Keratinocyte (primary cell): ENCODE results near the gene VPS26C. TPM values are rescaled to one million over a fixed set of nuclear protein-coding genes. Genes with fewer than 3 reads are reported as not detected.

Experiments used
- DNase-seq: peaks from one replicate; pipeline ENCODE4 v3.0.0-alpha.2; 2011; ENCODE audit warnings: low read depth, missing footprints, low spot score
- FAIRE-seq: peaks from 2 replicates; lab custom pipeline; 2011; peaks lifted over from hg19 to GRCh38; lab: Jason Lieb, UNC
- H2AFZ ChIP-seq: 2 replicates; pipeline ENCODE4 v1.6.0; 2012; ENCODE audit warnings: low read length, control low read depth, inconsistent platforms; ENCODE audit not compliant: control insufficient read depth
- H3K27ac ChIP-seq: 2 replicates; pipeline ENCODE4 v1.5.1; 2011; ENCODE audit warnings: low read length; ENCODE audit not compliant: control insufficient read depth, insufficient read depth
- H3K27me3 ChIP-seq: 3 replicates; pipeline ENCODE4 v1.6.0; 2011; ENCODE audit warnings: low read length; ENCODE audit not compliant: control insufficient read depth, insufficient read depth; ENCODE audit errors: extremely low read depth
- H3K36me3 ChIP-seq, 2 experiments: 2 replicates in 1 of 2; 3 replicates in 1 of 2; pipeline ENCODE4 v1.5.1; 2011; ENCODE audit warnings: low read length in 2 of 2, mild to moderate bottlenecking in 1 of 2; ENCODE audit not compliant: control insufficient read depth in 2 of 2, insufficient read depth in 2 of 2; ENCODE audit errors: extremely low read depth in 1 of 2
- H3K4me1 ChIP-seq: 3 replicates; pipeline ENCODE4 v1.5.1; 2011; ENCODE audit warnings: low read length; ENCODE audit not compliant: control insufficient read depth, insufficient read depth; ENCODE audit errors: extremely low read depth
- H3K4me2 ChIP-seq: 3 replicates; pipeline ENCODE4 v1.6.0; 2011; ENCODE audit warnings: low read depth, low read length; ENCODE audit not compliant: control insufficient read depth, insufficient read depth; ENCODE audit errors: extremely low read depth
- H3K4me3 ChIP-seq, 3 experiments: fragments of 200-600 bp in 1 of 3; sonication (generic) in 1 of 3; 2 replicates in 2 of 3; 3 replicates in 1 of 3; pipeline ENCODE4 v1.5.1; 2011 to 2016; ENCODE audit warnings: low read length in 3 of 3, mild to moderate bottlenecking in 3 of 3, control low read depth in 2 of 3, inconsistent platforms in 1 of 3, low read depth in 1 of 3, mixed read lengths in 1 of 3, mixed run types in 1 of 3, moderate library complexity in 1 of 3; ENCODE audit not compliant: control insufficient read depth in 2 of 3, insufficient read depth in 2 of 3; ENCODE audit errors: extremely low read depth in 1 of 3
- H3K79me2 ChIP-seq: 2 replicates; pipeline ENCODE4 v1.6.0; 2012; ENCODE audit warnings: low read length; ENCODE audit not compliant: control insufficient read depth, insufficient read depth
- H3K9ac ChIP-seq: 3 replicates; pipeline ENCODE4 v1.6.0; 2011; ENCODE audit warnings: low read length; ENCODE audit not compliant: control insufficient read depth, insufficient read depth; ENCODE audit errors: extremely low read depth
- H3K9me1 ChIP-seq: 3 replicates; pipeline ENCODE4 v1.6.0; 2011; ENCODE audit warnings: low read length; ENCODE audit not compliant: control insufficient read depth, insufficient read depth; ENCODE audit errors: extremely low read depth
- H3K9me3 ChIP-seq: 2 replicates; pipeline ENCODE4 v1.5.1; 2012; ENCODE audit warnings: low read depth, low read length; ENCODE audit not compliant: control insufficient read depth
- H4K20me1 ChIP-seq: 3 replicates; pipeline ENCODE4 v1.6.0; 2011; ENCODE audit warnings: low read length; ENCODE audit not compliant: control insufficient read depth, insufficient read depth; ENCODE audit errors: extremely low read depth
- CTCF ChIP-seq, 3 experiments: IDR thresholded peaks in 1 of 3; conservative IDR thresholded peaks in 1 of 3; optimal IDR thresholded peaks in 1 of 3; 2 replicates in 2 of 3; 3 replicates in 1 of 3; pipeline versions ENCODE3 to v1.5.1; 2011; ENCODE audit warnings: low read length in 3 of 3, mild to moderate bottlenecking in 3 of 3, moderate library complexity in 2 of 3, control low read depth in 1 of 3, inconsistent platforms in 1 of 3; ENCODE audit not compliant: insufficient read depth in 2 of 3; ENCODE audit errors: extremely low read depth in 1 of 3
- EZH2 ChIP-seq: IDR thresholded peaks from one replicate; pipeline ENCODE4 v1.6.1; 2012; ENCODE audit warnings: inconsistent platforms, mild to moderate bottlenecking, low read length, moderate library complexity
- dilution Hi-C: fragments of 300-500 bp; cut with MboI; formaldehyde crosslinking; loops from one replicate; pipeline ENCODE4 v1.7.0; 2020; ENCODE audit warnings: low sequenced_read_pairs; ENCODE audit not compliant: extremely low pct_ligation_motif_present
- polyA plus RNA-seq, 5 experiments: library from polyadenylated mRNA; depleted of rRNA in 3 of 5; stranded (reverse) in 3 of 5; stranded (forward) in 1 of 5; unstranded in 1 of 5; fragments of >200 nt; gene quantifications; 1 replicate in 1 of 5; 2 replicates in 3 of 5; 3 replicates in 1 of 5; pipeline versions ENCODE4 v1.2.1 to v1.2.3, GENCODE V29; 2011 to 2012; ENCODE audit warnings: missing spikeins in 2 of 5, low read depth in 1 of 5, low replicate concordance in 1 of 5

The VPS26C gene
- polyA plus RNA-seq, 1 donor (not counting 4 experiments of a cell fraction or from before 2014, with no cell fraction given), result 41.3 TPM

GRCh38 chr21:37269481-37269880, 2.3 kb upstream of the VPS26C start:
- FAIRE-seq (no peak), DNase-seq (no peak)
- dilution Hi-C loops, result no loop called here
- Histone ChIP-seq H3K4me1 (peaks cover 9% of the 10 kb centered on the region), H3K27me3 (no peaks in the 10 kb centered on the region), H3K79me2 (peaks cover 24% of the 10 kb centered on the region), H4K20me1 (no peaks in the 10 kb centered on the region), H3K4me3 (no peak overlapping the region), H3K9ac (no peak overlapping the region), H2AFZ (no peak overlapping the region), H3K27ac (no peak overlapping the region), H3K4me2 (no peak overlapping the region), H3K36me3 (no peaks in the 10 kb centered on the region), H3K9me1 (no peaks in the 10 kb centered on the region), H3K9me3 (no peaks in the 10 kb centered on the region)
- TF ChIP-seq CTCF (optimal IDR thresholded peaks at IDR 0.05 in 1 of 3, IDR thresholded peaks at IDR 0.05 in 1 of 3, conservative IDR thresholded peaks at IDR 0.05 in 1 of 3; ENCODE audit: extremely low read depth in 1 of 3, insufficient read depth in 2 of 3, low read length in 3 of 3) (no peak), EZH2 (no peak)

- Histone ChIP-seq H3K4me2 (peak overlapping the region; percentile 79), H3K36me3 (no peaks in the 10 kb centered on the region), H2AFZ (peak overlapping the region; percentile 92), H3K79me2 (peaks cover 36% of the 10 kb centered on the region), H3K9me1 (no peaks in the 10 kb centered on the region), H3K9ac (peak overlapping the region; percentile 98), H3K9me3 (no peaks in the 10 kb centered on the region), H4K20me1 (no peaks in the 10 kb centered on the region), H3K27ac (peak overlapping the region; percentile 99), H3K4me1 (peaks cover 18% of the 10 kb centered on the region), H3K4me3 (peak overlapping the region; percentile 73 to 85 (median 83)), H3K27me3 (no peaks in the 10 kb centered on the region)
- TF ChIP-seq CTCF (optimal IDR thresholded peaks at IDR 0.05 in 1 of 3, IDR thresholded peaks at IDR 0.05 in 1 of 3, conservative IDR thresholded peaks at IDR 0.05 in 1 of 3; ENCODE audit: extremely low read depth in 1 of 3, insufficient read depth in 2 of 3, low read length in 3 of 3) (no peak), EZH2 (no peak)
- DNase-seq (no peak), FAIRE-seq (no peak)
- dilution Hi-C loops, result no loop called here
Measured at GRCh38 chr21:37268186-37268503, 1.0 kb upstream of the VPS26C start.
